Putamen (tissue), 1 donor: ENCODE data around the gene WNT9B.

Experiments
- DNase-seq: peaks from one replicate; pipeline ENCODE4 v3.0.0-alpha.2; 2016; ENCODE audit warnings: low spot score

The WNT9B gene

GRCh38 chr17:46857600-46857999, 6.2 kb downstream of the WNT9B start:
- no peak for DNase-seq

DNA sequence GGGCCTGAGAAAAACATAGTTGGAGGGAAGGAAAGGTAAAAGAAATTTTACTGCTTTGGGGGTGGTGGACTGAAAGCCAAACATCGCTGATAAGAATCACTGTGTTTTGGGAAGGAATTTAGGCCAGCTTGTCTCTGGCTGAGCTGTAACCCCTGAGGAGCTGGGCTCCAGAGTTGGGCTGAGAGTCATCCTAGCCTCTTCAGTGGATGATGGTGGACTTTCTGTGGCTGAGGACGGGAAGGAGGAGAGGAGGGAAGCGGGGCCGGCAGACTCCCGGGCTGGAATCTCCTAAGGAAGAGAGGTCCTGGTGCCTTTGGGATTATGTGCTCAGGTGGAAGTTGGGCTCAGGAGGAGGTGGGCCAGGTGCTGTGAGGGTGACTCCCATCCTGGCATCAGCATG, 8.6 kb downstream of the WNT9B start:
- no peak for DNase-seq

- DNase-seq: no peak
Measured at GRCh38 chr17:46862949-46863348, 11.6 kb downstream of the WNT9B start.

GRCh38 chr17:46863383-46864121, 12.2 kb downstream of the WNT9B start:
- DNase-seq: no peak

DNA sequence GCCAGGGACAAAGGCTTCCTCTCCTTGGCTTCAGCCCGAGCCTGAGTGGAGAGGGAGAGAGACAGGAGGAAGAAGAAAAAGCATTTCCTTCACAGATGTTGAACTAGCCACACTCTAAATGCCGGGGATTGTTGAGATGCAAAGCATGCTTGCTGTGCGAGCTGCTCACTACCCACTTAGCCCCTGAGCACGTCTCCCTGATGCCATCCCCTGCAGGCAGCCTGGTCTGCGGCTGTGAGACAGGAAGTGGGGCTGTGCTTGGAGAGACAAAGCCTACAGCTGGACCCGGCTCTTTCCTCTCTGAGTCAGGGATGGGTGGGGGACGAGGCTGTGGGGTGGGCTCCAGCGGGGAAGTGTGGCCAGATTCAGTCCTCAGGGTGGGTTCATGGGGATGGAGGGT, 13.7 kb downstream of the WNT9B start:
- no peak for DNase-seq

- no peak for DNase-seq
Measured at GRCh38 chr17:46866325-46866724, 14.9 kb downstream of the WNT9B start.

GRCh38 chr17:46866747-46867146, 15.4 kb downstream of the WNT9B start:
- no peak for DNase-seq

GRCh38 chr17:46868689-46869187, 17.4 kb downstream of the WNT9B start:
- DNase-seq: no peak

GRCh38 chr17:46869296-46869695, 17.9 kb downstream of the WNT9B start:
- DNase-seq: no peak

DNA sequence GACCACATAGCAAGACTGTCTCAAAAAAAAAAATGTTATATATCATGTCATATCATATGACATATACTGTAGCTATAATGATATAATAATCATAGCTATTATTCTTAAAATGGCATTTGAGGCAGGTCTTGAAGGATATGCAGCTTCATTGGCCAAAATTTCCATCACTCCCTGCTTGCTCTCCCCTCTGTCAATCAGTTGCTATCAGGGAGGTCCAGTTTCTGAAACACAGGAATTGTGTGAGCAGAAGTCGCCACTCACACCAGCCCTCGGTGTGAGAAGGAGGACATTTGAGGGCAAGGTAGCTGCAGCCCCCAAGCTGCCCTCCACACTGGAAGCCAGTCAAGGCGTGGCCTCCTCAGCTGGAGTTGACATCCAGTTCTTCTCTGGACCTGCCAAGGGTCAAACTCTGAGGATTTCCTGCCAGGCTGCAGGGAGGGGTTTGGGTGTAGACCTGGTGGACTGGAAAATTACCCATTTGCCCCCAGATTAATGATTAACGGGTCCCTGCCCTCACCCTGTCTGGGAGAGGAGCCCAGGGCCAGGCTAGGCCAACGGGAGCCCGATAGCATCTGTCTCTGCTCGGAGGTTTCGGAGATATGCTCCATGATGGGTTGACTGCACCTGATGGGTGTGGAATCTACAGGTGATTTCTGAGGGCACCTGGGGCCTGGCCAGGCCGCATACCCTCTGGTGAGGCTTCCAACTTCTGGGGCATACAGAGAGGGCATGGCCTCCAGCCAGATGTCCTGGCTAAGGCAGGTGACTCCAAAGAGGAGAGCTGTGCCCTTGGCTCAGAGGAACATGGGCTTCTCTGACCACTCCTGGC, 18.8 kb downstream of the WNT9B start:
- DNase-seq: no peak

DNA sequence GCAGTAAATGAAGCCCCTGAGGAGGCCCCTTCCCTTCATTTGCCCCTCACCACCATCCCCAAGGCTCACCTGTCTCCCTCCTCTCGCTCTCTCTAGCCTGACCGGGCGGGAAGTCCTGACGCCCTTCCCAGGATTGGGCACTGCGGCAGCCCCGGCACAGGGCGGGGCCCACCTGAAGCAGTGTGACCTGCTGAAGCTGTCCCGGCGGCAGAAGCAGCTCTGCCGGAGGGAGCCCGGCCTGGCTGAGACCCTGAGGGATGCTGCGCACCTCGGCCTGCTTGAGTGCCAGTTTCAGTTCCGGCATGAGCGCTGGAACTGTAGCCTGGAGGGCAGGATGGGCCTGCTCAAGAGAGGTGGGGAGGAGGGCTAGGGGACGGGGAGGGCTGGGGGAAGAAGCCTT, 21.0 kb downstream of the WNT9B start:
- DNase-seq: no peak

DNA sequence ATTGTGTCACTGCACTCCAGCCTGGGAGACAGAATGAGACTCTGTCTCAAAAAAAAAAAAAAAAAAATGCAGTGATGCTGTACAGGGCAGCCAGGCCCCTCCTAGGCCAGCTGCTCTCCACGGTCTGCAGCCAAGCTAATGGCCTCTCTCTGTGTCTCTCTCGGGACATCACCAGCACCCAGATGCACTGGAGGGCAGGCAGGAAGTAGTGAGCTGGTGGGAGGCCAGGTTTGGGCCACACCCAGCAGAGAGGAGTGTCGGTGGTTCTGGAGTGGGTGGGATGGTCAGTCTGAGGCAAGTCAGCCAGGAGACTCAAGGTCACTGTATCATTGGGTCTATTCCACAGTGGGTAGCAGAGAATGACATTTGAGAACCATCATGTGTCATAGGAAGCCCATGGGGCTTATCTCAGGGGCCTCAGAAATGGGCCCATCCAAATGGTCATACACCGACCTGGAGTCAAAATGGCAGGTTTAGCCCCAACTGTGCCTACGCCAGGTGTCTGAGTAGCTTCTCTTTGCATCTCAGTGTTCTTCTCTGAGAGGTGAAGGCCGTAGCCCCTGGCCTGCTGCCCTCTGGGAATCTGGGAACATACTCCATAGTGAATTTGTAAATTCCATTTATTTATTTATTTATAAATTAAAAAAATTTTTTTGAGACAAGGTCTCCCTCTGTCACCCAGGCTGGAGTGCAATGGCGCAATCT, 22.7 kb downstream of the WNT9B start:
- DNase-seq: no peak

- DNase-seq: no peak
Measured at GRCh38 chr17:46874906-46875305, 23.5 kb downstream of the WNT9B start.

- DNase-seq: no peak
Measured at GRCh38 chr17:46875849-46876352, 24.5 kb downstream of the WNT9B start.

DNA sequence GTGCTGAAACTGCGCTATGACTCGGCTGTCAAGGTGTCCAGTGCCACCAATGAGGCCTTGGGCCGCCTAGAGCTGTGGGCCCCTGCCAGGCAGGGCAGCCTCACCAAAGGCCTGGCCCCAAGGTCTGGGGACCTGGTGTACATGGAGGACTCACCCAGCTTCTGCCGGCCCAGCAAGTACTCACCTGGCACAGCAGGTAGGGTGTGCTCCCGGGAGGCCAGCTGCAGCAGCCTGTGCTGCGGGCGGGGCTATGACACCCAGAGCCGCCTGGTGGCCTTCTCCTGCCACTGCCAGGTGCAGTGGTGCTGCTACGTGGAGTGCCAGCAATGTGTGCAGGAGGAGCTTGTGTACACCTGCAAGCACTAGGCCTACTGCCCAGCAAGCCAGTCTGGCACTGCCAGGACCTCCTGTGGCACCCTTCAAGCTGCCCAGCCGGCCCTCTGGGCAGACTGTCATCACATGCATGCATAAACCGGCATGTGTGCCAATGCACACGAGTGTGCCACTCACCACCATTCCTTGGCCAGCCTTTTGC, 25.0 kb downstream of the WNT9B start:
- no peak for DNase-seq

GRCh38 chr17:46876926-46877325, 25.5 kb downstream of the WNT9B start:
- DNase-seq: no peak

DNA sequence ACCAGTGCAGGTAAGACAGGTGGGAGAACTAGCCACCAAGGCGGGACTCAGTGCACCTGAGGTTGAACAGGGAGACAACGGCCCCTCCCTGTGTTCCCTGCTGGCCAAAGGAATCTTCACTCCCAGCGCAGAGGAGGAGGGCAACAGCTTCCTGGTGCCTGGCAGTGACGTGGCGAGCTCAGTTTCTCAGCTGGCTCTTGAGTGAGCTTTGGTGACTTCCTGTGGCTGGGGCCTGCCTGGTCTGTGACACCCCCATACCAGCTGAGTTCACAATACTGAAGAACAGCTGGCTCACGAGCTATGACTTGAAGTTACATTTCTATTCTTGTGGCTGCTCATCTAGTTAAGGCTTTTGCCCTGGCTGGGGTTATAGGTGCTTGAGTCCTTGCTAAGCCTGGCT, 26.1 kb downstream of the WNT9B start:
- no peak for DNase-seq

- DNase-seq: peak; percentile 2
Measured at GRCh38 chr17:46878055-46878454, 26.7 kb downstream of the WNT9B start.

DNA sequence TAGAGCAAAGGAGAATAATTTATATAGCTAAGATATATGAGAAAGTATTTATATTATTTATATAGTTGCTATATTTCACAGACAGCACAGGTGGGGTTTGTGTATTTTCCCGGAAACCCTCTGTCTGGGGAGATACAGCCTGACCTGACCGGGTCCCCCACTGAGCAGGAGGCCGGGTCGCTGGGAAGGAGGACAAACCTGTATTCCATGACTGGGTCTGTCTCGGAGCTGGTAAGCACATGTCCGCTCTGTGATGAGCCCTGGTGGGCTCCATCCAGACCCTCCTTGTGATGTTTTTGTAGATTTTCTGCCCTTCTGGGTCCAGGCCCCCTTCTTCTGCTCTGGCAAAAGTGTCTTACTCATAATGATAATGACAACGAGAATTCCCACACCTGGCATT, 27.7 kb downstream of the WNT9B start:
- DNase-seq: no peak

DNA sequence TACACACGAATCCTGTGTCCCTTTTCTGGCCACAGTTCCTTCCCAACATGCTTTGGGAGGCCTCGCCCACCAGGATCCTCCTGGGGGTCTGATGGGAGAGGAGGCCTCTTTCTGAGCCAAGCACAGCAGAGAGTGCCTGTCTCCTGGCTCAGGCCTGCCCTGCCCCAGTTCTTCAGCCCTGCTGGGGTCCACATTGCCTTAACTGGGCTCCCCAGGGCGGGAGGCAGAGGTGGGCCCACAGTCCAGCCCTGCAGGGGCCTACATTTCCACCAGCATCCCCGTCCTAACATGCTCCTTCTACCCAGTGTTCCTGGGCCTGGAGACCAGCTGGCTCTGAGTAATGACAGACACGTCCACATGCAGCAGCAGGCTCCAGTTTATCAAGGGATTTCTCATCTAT, 29.6 kb downstream of the WNT9B start:
- no peak for DNase-seq

DNA sequence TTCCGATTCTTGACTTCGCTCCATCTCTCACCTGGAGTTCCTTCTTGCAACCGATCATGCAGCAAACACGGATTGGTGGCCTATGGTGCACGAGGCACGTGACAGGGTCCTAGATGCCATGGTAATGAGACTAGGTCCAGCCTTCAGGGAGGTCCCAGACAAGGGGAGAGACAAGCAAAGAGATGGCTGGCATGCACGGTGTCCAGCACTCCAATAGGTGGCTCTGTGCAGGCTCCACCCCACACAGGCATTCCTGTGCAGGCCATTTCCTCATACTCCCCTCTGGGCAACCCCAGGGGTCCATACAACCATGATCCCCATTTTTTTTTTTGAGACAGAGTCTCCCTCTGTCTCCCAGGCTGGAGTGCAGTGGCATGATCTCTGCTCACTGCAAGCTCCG, 31.3 kb downstream of the WNT9B start:
- DNase-seq: no peak

DNA sequence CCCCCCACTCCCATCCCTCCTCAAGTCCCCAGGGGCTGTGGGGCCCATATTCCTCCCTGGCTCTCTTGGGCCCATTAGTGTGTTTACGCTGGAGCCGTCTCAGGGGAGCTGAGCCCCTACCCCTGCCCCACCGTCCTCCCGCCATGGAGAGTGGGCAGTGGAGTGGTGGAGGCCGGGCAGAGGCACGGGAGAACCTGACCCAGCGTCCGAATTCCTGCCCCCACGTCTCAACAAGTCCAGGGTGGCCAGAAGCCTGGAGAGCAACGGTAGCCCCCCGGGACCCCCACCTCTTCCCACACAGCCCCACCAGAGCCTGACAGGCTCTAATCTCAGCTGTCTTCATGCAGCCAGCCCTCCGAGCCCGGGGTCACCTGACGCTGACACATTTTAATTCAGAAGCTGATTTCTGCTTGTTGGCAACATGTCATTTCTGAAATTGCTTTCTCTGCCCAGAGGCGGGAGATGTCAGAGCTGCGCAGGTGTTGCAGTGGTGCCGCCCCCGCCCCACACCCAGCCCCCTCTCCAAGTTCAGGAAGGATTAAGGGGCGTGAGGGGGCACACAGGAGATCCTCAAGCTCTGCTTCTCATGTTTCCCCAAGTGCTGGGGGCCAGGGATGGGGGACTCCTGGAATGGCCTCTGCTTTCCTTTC, 32.6 kb downstream of the WNT9B start:
- DNase-seq: no peak
